GM19025 (cell line): ENCODE data around the gene GJC2.
"Not testable (repeated sequence)": the region's sequence is repeated elsewhere in the genome, so short reads cannot be mapped to it uniquely, and the experiment has no call there.

Experiments
- ATAC-seq: cut with Tn5 transposase; IDR thresholded peaks from one replicate; pipeline ENCODE4 v1.9.1; 2021; ENCODE audit warnings: mild to moderate bottlenecking, low read depth, moderate library complexity; ENCODE audit not compliant: unreplicated experiment

The GJC2 gene

GRCh38 chr1:228184152-228184551, 34.4 kb downstream of the GJC2 start:
- ATAC-seq, result no peak

- no peak for ATAC-seq
These were observed 35.9 kb downstream of the GJC2 start for GRCh38 chr1:228185641-228185965.

GRCh38 chr1:228188249-228188648, 38.5 kb downstream of the GJC2 start:
- not testable (repeated sequence) for ATAC-seq

GRCh38 chr1:228190182-228190581, 40.5 kb downstream of the GJC2 start:
- no peak for ATAC-seq

- ATAC-seq, result no peak
These were observed 41.0 kb downstream of the GJC2 start for GRCh38 chr1:228190778-228191177.

GRCh38 chr1:228194436-228194835, 44.7 kb downstream of the GJC2 start:
- no peak for ATAC-seq

- ATAC-seq, result no peak
These were observed 45.4 kb downstream of the GJC2 start for GRCh38 chr1:228194921-228195812.

- no peak for ATAC-seq
These were observed 47.9 kb downstream of the GJC2 start for GRCh38 chr1:228197555-228198147.

GRCh38 chr1:228198977-228199590, 49.4 kb downstream of the GJC2 start:
- no peak for ATAC-seq

GRCh38 chr1:228204958-228205357, 55.2 kb downstream of the GJC2 start:
- ATAC-seq, result no peak

GRCh38 chr1:228205526-228206436, 56.1 kb downstream of the GJC2 start:
- ATAC-seq, result no peak

GRCh38 chr1:228206582-228207351, 57.0 kb downstream of the GJC2 start:
- ATAC-seq, result no peak

- ATAC-seq, result no peak
These were observed 57.7 kb downstream of the GJC2 start for GRCh38 chr1:228207381-228207810.

- no peak for ATAC-seq
These were observed 58.4 kb downstream of the GJC2 start, which contains the start of gene OBSCN for GRCh38 chr1:228207851-228208821. Gene OBSCN, plus strand, starts transcription at chr1:228208044. Its CDS starts 3,740 bp downstream, at chr1:228211784.

- no peak for ATAC-seq
These were observed 59.3 kb downstream of the GJC2 start for GRCh38 chr1:228208831-228209551.
